GM12878 (cell line): Measurements from ENCODE around the gene SEC16A. TPM values are rescaled to one million over a fixed set of nuclear protein-coding genes. Genes with fewer than 3 reads are reported as not detected.

Source experiments
- ATAC-seq: fragments of 200-7000 bp; cut with Tn5 transposase; 3 replicates; pipeline ENCODE4 v1.9.1; 2020; ENCODE audit warnings: mild to moderate bottlenecking, moderate library complexity
- BruUV-seq: library from RNA; stranded (reverse); fragments of 400-500 nt; replicated peaks from 2 replicates; lab custom pipeline; 2021; lab: Mats Ljungman, UMichigan
- CTCF ChIA-PET: fragments of 300-600 bp; sonication (Branson Sonifier 250); formaldehyde crosslinking; extraction: SDS; loops from one replicate; lab custom pipeline; 2021; ENCODE audit warnings: inconsistent platforms; lab: Yijun Ruan, JAX
- POLR2A ChIA-PET: fragments of 350-600 bp; formaldehyde crosslinking; extraction: SDS; loops from one replicate; lab custom pipeline; 2021; ENCODE audit warnings: inconsistent platforms; lab: Charles Lee
- RAD21 ChIA-PET: fragments of 300-600 bp; sonication (Branson Sonifier 250); formaldehyde crosslinking; loops from one replicate; lab custom pipeline; 2023; ENCODE audit warnings: antibody characterized with exemption; ENCODE audit not compliant: unreplicated experiment; lab: Charles Lee
- SMC1A ChIA-PET: fragments of 300-600 bp; sonication (Branson Sonifier 250); formaldehyde crosslinking; loops from one replicate; lab custom pipeline; 2023; ENCODE audit not compliant: unreplicated experiment, uncharacterized antibody; lab: Charles Lee
- DNase-seq: peaks from one replicate; pipeline ENCODE4 v3.0.0-alpha.2; 2011; ENCODE audit warnings: low read depth, low spot score
- FAIRE-seq: peaks from 3 replicates; lab custom pipeline; 2011; peaks lifted over from hg19 to GRCh38; lab: Jason Lieb, UNC
- H2AFZ ChIP-seq: 2 replicates; pipeline ENCODE4 v1.6.0; 2011; ENCODE audit warnings: low read depth, low read length, control low read depth; ENCODE audit not compliant: control insufficient read depth
- H3K27ac ChIP-seq: 2 replicates; pipeline ENCODE4 v1.5.1; 2011; ENCODE audit warnings: control low read depth; ENCODE audit not compliant: control insufficient read depth, insufficient read depth
- H3K27me3 ChIP-seq, 2 experiments: replicated peaks in 1 of 2; 2 replicates each; pipeline versions ENCODE4 v1.6.0 to v1.6.1; 2011; ENCODE audit warnings: low read length in 1 of 2; ENCODE audit not compliant: control insufficient read depth in 2 of 2, insufficient read depth in 2 of 2
- H3K36me3 ChIP-seq, 2 experiments: 2 replicates each; pipeline ENCODE4 v1.5.1; 2011; ENCODE audit warnings: low read length in 1 of 2; ENCODE audit not compliant: control insufficient read depth in 2 of 2, insufficient read depth in 2 of 2
- H3K4me1 ChIP-seq: 2 replicates; pipeline ENCODE4 v1.6.1; 2011; ENCODE audit warnings: mild to moderate bottlenecking, low read length, moderate library complexity, mixed read lengths; ENCODE audit not compliant: control insufficient read depth, insufficient read depth
- H3K4me2 ChIP-seq: 2 replicates; pipeline ENCODE4 v1.6.0; 2011; ENCODE audit warnings: control low read depth; ENCODE audit not compliant: control insufficient read depth, insufficient read depth
- H3K4me3 ChIP-seq: fragments of 200-600 bp; sonication (generic); 2 replicates; pipeline ENCODE4 v1.5.1; 2016
- H3K79me2 ChIP-seq: 2 replicates; pipeline ENCODE4 v1.6.0; 2011; ENCODE audit warnings: low read length; ENCODE audit not compliant: control insufficient read depth, insufficient read depth
- H3K9ac ChIP-seq: 2 replicates; pipeline ENCODE4 v1.8.0; 2011; ENCODE audit warnings: low read length, control low read depth, mixed read lengths; ENCODE audit not compliant: control insufficient read depth, insufficient read depth
- H3K9me3 ChIP-seq: replicated peaks from 3 replicates; pipeline ENCODE4 v1.5.1; 2011; ENCODE audit warnings: mild to moderate bottlenecking, low read length; ENCODE audit not compliant: control insufficient read depth, insufficient read depth
- H4K20me1 ChIP-seq: 2 replicates; pipeline ENCODE4 v1.6.0; 2011; ENCODE audit not compliant: control insufficient read depth, insufficient read depth
- BMI1 ChIP-seq: fragments of 450-650 bp; IDR thresholded peaks from 2 replicates; pipeline ENCODE4 v1.6.1; 2016; ENCODE audit warnings: mild to moderate bottlenecking, moderate library complexity, borderline replicate concordance
- CBX3 ChIP-seq: fragments of 200-600 bp; sonication (generic); IDR thresholded peaks from 2 replicates; pipeline ENCODE4 v1.6.1; 2016; ENCODE audit warnings: low read depth, borderline replicate concordance
- CTCF ChIP-seq, 3 experiments: IDR thresholded peaks in 2 of 3; conservative IDR thresholded peaks in 1 of 3; 2 replicates each; pipeline ENCODE4 v1.5.1; 2011; ENCODE audit warnings: low read depth in 3 of 3, low read length in 3 of 3, mild to moderate bottlenecking in 3 of 3, control low read depth in 2 of 3, moderate library complexity in 2 of 3, inconsistent platforms in 1 of 3, mixed read lengths in 1 of 3; ENCODE audit not compliant: control insufficient read depth in 2 of 3, insufficient read depth in 1 of 3; ENCODE audit errors: extremely low read depth in 1 of 3
- GABPA ChIP-seq: IDR thresholded peaks from 2 replicates; pipeline ENCODE4 v1.6.1; 2014; ENCODE audit warnings: antibody characterized with exemption, low read depth, mild to moderate bottlenecking, inconsistent platforms
- HDAC6 ChIP-seq: fragments of 200-600 bp; sonication (generic); IDR thresholded peaks from one replicate; pipeline ENCODE4 v1.8.0; 2017; ENCODE audit warnings: antibody characterized with exemption; ENCODE audit not compliant: unreplicated experiment
- IRF4 ChIP-seq: IDR thresholded peaks from 2 replicates; pipeline ENCODE4 v1.6.1; 2011; ENCODE audit warnings: low read depth, low read length
- MEF2A ChIP-seq: IDR thresholded peaks from 2 replicates; pipeline ENCODE4 v1.6.1; 2011; ENCODE audit warnings: low read depth, mild to moderate bottlenecking, low read length, moderate library complexity; ENCODE audit not compliant: insufficient read depth
- POLR2AphosphoS2 ChIP-seq: IDR thresholded peaks from 2 replicates; pipeline ENCODE4 v1.6.1; 2011; ENCODE audit warnings: low read depth, mild to moderate bottlenecking, low read length, improper control_type of control experiment, moderate library complexity
- POU2F2 ChIP-seq: IDR thresholded peaks from 3 replicates; pipeline ENCODE4 v1.6.1; 2011; ENCODE audit warnings: low read depth, mild to moderate bottlenecking, low read length, borderline replicate concordance
- SUPT20H ChIP-seq: IDR thresholded peaks from 2 replicates; pipeline ENCODE4 v1.6.1; 2011; ENCODE audit warnings: low read depth, mild to moderate bottlenecking, low read length, moderate library complexity, borderline replicate concordance; ENCODE audit not compliant: control insufficient read depth
- ZNF622 ChIP-seq: fragments of 450-650 bp; IDR thresholded peaks from 2 replicates; pipeline ENCODE4 v1.6.1; 2017; ENCODE audit warnings: mild to moderate bottlenecking, inconsistent platforms
- WGBS: methylation state at CpG from one replicate; pipeline ENCODE4 v1.1.6; 2016; ENCODE audit warnings: low lambda C conversion rate; ENCODE audit not compliant: insufficient replicate concordance, insufficient coverage; ENCODE audit errors: missing lambda C conversion rate; 5-methylcytosine and 5-hydroxymethylcytosine counted together
- in situ Hi-C: fragments of 300-500 bp; cut with MboI; formaldehyde crosslinking; loops from 9 replicates; pipeline ENCODE4 v1.14.3; 2018; ENCODE audit warnings: mixed read lengths
- intact Hi-C: fragments of 100-400 bp; cut with micrococcal nuclease; formaldehyde crosslinking; loops from one replicate; pipeline ENCODE4 v1.14.2; 2022; ENCODE audit not compliant: unreplicated experiment
- polyA plus RNA-seq, 11 experiments: library from polyadenylated mRNA; depleted of rRNA in 4 of 11; unstranded in 6 of 11; stranded (reverse) in 5 of 11; fragments of >200 nt; fragmentation: Nextera tagmentation in 4 of 11; fragmentation: Illumina TruSeq in 1 of 11; extraction: Ambion mirVana in 4 of 11; extraction: Trizol in 1 of 11; gene quantifications; 1 replicate in 1 of 11; 2 replicates in 10 of 11; pipeline versions ENCODE4 v1.2.1 to v1.2.3, GENCODE V29; 2011 to 2016; ENCODE audit warnings: inconsistent platforms in 2 of 11, missing spikeins in 2 of 11, low read depth in 1 of 11
- total RNA-seq, 4 experiments: library from RNA; depleted of rRNA in 3 of 4; stranded (reverse); fragments of >200 nt in 3 of 4; fragmentation: Illumina TruSeq in 1 of 4; extraction: Trizol in 1 of 4; gene quantifications; 2 replicates each; pipeline versions ENCODE4 v1.2.1 to v1.2.3, GENCODE V29; 2013 to 2021
- TF ChIP-seq, protein P1 (sequence below): fragments of 450-650 bp; conservative IDR thresholded peaks from 2 replicates; pipeline ENCODE4 v1.6.1; 2017; ENCODE audit warnings: mild to moderate bottlenecking, moderate library complexity
- TF ChIP-seq, protein P2 (sequence below): fragments of 450-650 bp; IDR thresholded peaks from 2 replicates; pipeline ENCODE4 v1.6.1; 2016; ENCODE audit warnings: mild to moderate bottlenecking

Gene SEC16A
- total and polyA plus RNA-seq, 10 of the 15 experiments (the other 5 are each of a cell fraction or from before 2014, with no cell fraction given): 9.9 to 59.1 (median 21.7) TPM

DNA sequence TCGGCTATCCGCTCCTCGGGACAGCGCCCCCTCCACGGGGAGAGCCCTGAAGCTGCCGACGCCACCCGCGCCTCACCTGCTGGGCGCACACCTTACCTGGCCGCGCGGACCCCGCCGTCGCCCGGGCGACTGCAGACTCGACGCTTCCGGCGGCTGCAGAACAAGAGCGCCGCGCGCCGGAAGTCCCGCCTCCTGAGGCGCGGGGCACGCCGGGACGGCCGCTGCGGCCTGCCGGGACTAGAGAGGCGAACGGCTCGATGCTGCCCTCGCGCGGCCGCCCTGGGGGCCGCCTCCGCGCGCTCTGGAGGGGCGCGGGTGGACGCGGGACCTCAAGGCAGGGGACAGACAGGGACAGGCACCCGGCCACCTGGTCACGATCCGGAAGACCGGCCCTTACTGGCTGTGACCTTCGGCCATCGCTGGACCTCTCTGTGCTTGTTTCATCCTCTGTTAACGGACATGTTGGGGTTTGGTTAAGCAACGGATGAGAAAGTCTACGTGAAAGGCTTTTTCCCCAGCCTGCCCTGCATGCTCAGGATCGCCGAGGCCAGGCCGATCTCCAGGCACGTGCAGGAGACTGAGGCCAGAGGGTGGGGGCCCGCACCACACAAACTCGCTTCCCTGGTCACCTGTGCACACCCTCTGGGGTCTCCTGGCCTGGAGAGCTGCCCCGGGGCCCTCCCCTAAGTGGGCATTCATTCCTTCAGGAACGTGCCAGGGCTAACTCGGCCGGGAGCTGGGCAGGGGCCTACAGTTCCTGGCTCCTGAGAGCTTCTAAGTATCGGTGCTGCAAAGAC, 82.6 kb downstream of the SEC16A start, which contains the start of gene SNAPC4:
Gene SNAPC4, minus strand, starts transcription at position 133 of the 797 bp plus-strand sequence. CDS start 1,742 bp downstream, outside the sequence.
- H4K20me1 ChIP-seq: no peaks in the 10 kb centered on the region
- SMC1A ChIA-PET: interaction anchor here (1.1 kb wide), 1 partner anchor 10 kb away, joined by 4 read pairs; the partner anchor contains the start of gene ENTR1
- DNase-seq: peak; percentile 40
- no TSS peak for BruUV-seq
- CTCF ChIA-PET: interaction anchor here (0.5 to 2.5 kb wide), 8 partner anchors 9 to 310 kb away, joined by 3 to 21 read pairs (median 6); partner anchors contain the start of genes DNLZ, ENTR1 and PMPCA
- 7% methylated on average over 71 of the region's 71 CpGs for WGBS
- H3K4me2 ChIP-seq: peak within 1 kb of the TSS; percentile 92
- peak within 1 kb of the TSS; percentile 74 for H2AFZ ChIP-seq
- in situ Hi-C loops: no loop called here
- H3K27me3 ChIP-seq: no peaks in the 10 kb centered on the region
- no peaks in the 10 kb centered on the region for H3K9me3 ChIP-seq
- peak within 1 kb of the TSS; percentile 82 for H3K9ac ChIP-seq
- FAIRE-seq: peak; percentile 84
- H3K36me3 ChIP-seq: peaks cover 11 to 19% of the 10 kb centered on the region in 2 experiments
- H3K27ac ChIP-seq: peak within 1 kb of the TSS; percentile 61
- peak within 1 kb of the TSS; percentile 96 for H3K4me3 ChIP-seq
- peak; percentile 74 for ATAC-seq
- RAD21 ChIA-PET: interaction anchor here (1.7 kb wide), 1 partner anchor 37 kb away, joined by 6 read pairs; the partner anchor contains the start of gene DNLZ
- peaks cover 33% of the 10 kb centered on the region for H3K4me1 ChIP-seq
- POLR2A ChIA-PET: interaction anchor here (1.1 to 2.4 kb wide), 3 partner anchors 9 to 37 kb away, joined by 3 to 11 read pairs (median 3); partner anchors contain the start of genes ENTR1 and PMPCA
- H3K79me2 ChIP-seq: peaks cover 28% of the 10 kb centered on the region
- intact Hi-C loops: loop anchor here (1.0 kb wide), 1 partner anchor 61 kb away; no protein-coding TSS in a partner anchor
- TF ChIP-seq HDAC6: no peak
- TF ChIP-seq, protein P1, sequence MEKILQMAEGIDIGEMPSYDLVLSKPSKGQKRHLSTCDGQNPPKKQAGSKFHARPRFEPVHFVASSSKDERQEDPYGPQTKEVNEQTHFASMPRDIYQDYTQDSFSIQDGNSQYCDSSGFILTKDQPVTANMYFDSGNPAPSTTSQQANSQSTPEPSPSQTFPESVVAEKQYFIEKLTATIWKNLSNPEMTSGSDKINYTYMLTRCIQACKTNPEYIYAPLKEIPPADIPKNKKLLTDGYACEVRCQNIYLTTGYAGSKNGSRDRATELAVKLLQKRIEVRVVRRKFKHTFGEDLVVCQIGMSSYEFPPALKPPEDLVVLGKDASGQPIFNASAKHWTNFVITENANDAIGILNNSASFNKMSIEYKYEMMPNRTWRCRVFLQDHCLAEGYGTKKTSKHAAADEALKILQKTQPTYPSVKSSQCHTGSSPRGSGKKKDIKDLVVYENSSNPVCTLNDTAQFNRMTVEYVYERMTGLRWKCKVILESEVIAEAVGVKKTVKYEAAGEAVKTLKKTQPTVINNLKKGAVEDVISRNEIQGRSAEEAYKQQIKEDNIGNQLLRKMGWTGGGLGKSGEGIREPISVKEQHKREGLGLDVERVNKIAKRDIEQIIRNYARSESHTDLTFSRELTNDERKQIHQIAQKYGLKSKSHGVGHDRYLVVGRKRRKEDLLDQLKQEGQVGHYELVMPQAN: 0 out of 2 replicates have a peak, but pooled peaks have one; percentile 0
- peak; percentile 61; the same call in 1 of the 2 replicates for TF ChIP-seq BMI1
- TF ChIP-seq MEF2A: peak; percentile 36; the same call in 1 of the 2 replicates
- no peak for TF ChIP-seq ZNF622
- TF ChIP-seq SUPT20H: no peak
- peak; percentile 52; the same call in 1 of the 2 replicates for TF ChIP-seq POLR2AphosphoS2
- peak; percentile 75 to 96 (median 89) for TF ChIP-seq CTCF (IDR thresholded peaks at IDR 0.05 in 2 of 3, conservative IDR thresholded peaks at IDR 0.05 in 1 of 3; ENCODE audit: control insufficient read depth in 2 of 3, extremely low read depth in 1 of 3, insufficient read depth in 1 of 3, low read depth in 3 of 3, low read length in 3 of 3)
- TF ChIP-seq, protein P2, sequence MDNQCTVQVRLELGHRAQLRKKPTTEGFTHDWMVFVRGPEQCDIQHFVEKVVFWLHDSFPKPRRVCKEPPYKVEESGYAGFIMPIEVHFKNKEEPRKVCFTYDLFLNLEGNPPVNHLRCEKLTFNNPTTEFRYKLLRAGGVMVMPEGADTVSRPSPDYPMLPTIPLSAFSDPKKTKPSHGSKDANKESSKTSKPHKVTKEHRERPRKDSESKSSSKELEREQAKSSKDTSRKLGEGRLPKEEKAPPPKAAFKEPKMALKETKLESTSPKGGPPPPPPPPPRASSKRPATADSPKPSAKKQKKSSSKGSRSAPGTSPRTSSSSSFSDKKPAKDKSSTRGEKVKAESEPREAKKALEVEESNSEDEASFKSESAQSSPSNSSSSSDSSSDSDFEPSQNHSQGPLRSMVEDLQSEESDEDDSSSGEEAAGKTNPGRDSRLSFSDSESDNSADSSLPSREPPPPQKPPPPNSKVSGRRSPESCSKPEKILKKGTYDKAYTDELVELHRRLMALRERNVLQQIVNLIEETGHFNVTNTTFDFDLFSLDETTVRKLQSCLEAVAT: 0 out of 2 replicates have a peak, but pooled peaks have one; percentile 43
- no peak for TF ChIP-seq IRF4
- TF ChIP-seq CBX3: no peak
- TF ChIP-seq GABPA: peak; percentile 88
- TF ChIP-seq POU2F2: peak; percentile 55; the same call in 2 of the 3 replicates
